BJ (cell line): ENCODE measurements around the gene SNAP25. TPM values are rescaled to one million over a fixed set of nuclear protein-coding genes. Genes with fewer than 3 reads are reported as not detected.

Source experiments
- CTCF ChIA-PET: fragments of 350-600 bp; formaldehyde crosslinking; extraction: SDS; loops from one replicate; lab custom pipeline; 2021; ENCODE audit warnings: antibody characterized with exemption, inconsistent platforms; lab: Yijun Ruan, JAX
- POLR2A ChIA-PET: fragments of 300-600 bp; sonication (Branson Sonifier 250); formaldehyde crosslinking; extraction: SDS; loops from one replicate; lab custom pipeline; 2021; ENCODE audit warnings: antibody characterized with exemption; lab: Charles Lee
- DNase-seq: peaks from one replicate; pipeline ENCODE4 v3.0.0-alpha.2; 2011; ENCODE audit warnings: low read depth
- H3K27me3 ChIP-seq: 2 replicates; pipeline ENCODE4 v1.6.0; 2011; ENCODE audit warnings: low read length; ENCODE audit not compliant: control insufficient read depth, insufficient read depth
- H3K36me3 ChIP-seq: 2 replicates; pipeline ENCODE4 v1.5.1; 2011; ENCODE audit warnings: low read length; ENCODE audit not compliant: control insufficient read depth, insufficient read depth
- H3K4me3 ChIP-seq: 2 replicates; pipeline ENCODE4 v1.5.1; 2011; ENCODE audit warnings: low read depth, mild to moderate bottlenecking, control low read depth, low read length
- polyA plus RNA-seq: library from polyadenylated mRNA; depleted of rRNA; stranded (reverse); fragments of >200 nt; gene quantifications from 2 replicates; pipeline ENCODE4 v1.2.3, GENCODE V29; 2011; rRNA removed
- small RNA-seq: library from RNA; depleted of rRNA; stranded (forward); fragments of <200 nt; gene quantifications from one replicate; pipeline ENCODE3, GENCODE V24; 2012; ENCODE audit warnings: low replicate concordance, low read depth; ENCODE audit not compliant: insufficient read length
- TF ChIP-seq, protein P1 (sequence below): IDR thresholded peaks from 2 replicates; pipeline ENCODE4 v1.5.1; 2011; ENCODE audit warnings: low read depth, mild to moderate bottlenecking, control low read depth, inconsistent platforms, low read length, moderate library complexity; ENCODE audit not compliant: insufficient read depth

SNAP25 gene
- polyA plus RNA-seq, 1 experiment: 0.56 TPM

GRCh38 chr20:10352934-10353824 lies 134.5 kb downstream of the SNAP25 start:
- DNase-seq: no peak
- Histone ChIP-seq H3K27me3 (no peaks in the 10 kb centered on the region), H3K36me3 (no peaks in the 10 kb centered on the region), H3K4me3 (no peak overlapping the region)
- TF ChIP-seq, protein P1, sequence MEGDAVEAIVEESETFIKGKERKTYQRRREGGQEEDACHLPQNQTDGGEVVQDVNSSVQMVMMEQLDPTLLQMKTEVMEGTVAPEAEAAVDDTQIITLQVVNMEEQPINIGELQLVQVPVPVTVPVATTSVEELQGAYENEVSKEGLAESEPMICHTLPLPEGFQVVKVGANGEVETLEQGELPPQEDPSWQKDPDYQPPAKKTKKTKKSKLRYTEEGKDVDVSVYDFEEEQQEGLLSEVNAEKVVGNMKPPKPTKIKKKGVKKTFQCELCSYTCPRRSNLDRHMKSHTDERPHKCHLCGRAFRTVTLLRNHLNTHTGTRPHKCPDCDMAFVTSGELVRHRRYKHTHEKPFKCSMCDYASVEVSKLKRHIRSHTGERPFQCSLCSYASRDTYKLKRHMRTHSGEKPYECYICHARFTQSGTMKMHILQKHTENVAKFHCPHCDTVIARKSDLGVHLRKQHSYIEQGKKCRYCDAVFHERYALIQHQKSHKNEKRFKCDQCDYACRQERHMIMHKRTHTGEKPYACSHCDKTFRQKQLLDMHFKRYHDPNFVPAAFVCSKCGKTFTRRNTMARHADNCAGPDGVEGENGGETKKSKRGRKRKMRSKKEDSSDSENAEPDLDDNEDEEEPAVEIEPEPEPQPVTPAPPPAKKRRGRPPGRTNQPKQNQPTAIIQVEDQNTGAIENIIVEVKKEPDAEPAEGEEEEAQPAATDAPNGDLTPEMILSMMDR: no peak
- ChIA-PET CTCF (interaction anchor here (0.9 to 3.1 kb wide), 5 partner anchors 20 to 375 kb away, joined by 3 to 10 read pairs (median 3); no protein-coding TSS in a partner anchor), POLR2A (no interaction called here)

GRCh38 chr20:10356628-10357027 lies 138.0 kb downstream of the SNAP25 start:
- H3K4me3 ChIP-seq: no peak overlapping the region
- DNase-seq: no peak
- TF ChIP-seq, protein P1: no peak
- no peaks in the 10 kb centered on the region for H3K36me3 ChIP-seq
- ChIA-PET CTCF (no interaction called here), POLR2A (no interaction called here)
- H3K27me3 ChIP-seq: no peaks in the 10 kb centered on the region

Small RNAs within 50 kb of the gene (small RNA-seq; reads per million reads assigned to genes)
- not detected for gene HIGD1AP15

Other genes with a start within 250 kb of the SNAP25 start
- gene ANKEF1, start 183.8 kb upstream of the SNAP25 start, polyA plus RNA-seq: 0.70 and 1.1 TPM in 2 replicates
- gene MKKS, start 215.4 kb downstream of the SNAP25 start, polyA plus RNA-seq: 8.0 and 15.2 TPM in 2 replicates
- 1.6 and 2.3 TPM in 2 replicates for gene SLX4IP, start 216.5 kb downstream of the SNAP25 start, polyA plus RNA-seq